Measurements from ENCODE around the gene TSPAN3.

Gene TSPAN3

GRCh38 chr15:77059786-77060361 is 11.0 kb downstream of the TSPAN3 start:
- DNase-seq (ENCODE audit: low read depth in 1 of 2, low spot score in 1 of 2): no peak
- no peak for TF ChIP-seq JUND (IDR thresholded peaks at IDR 0.05; ENCODE audit: low read depth)
- in situ Hi-C loops (cut with HindIII; ENCODE audit: low pct_unique_long_range_greater_than_20kb, low sequenced_read_pairs): no loop called here

- in situ Hi-C loops (cut with HindIII; ENCODE audit: low pct_unique_long_range_greater_than_20kb, low sequenced_read_pairs): no loop called here
- TF ChIP-seq JUND (IDR thresholded peaks at IDR 0.05; ENCODE audit: low read depth): no peak
- no peak for DNase-seq (ENCODE audit: low read depth in 1 of 2, low spot score in 1 of 2)
These were observed 12.4 kb downstream of the TSPAN3 start for GRCh38 chr15:77058468-77058867.

- in situ Hi-C loops (cut with HindIII; ENCODE audit: low pct_unique_long_range_greater_than_20kb, low sequenced_read_pairs): no loop called here
- no peak for DNase-seq (ENCODE audit: low read depth in 1 of 2, low spot score in 1 of 2)
- TF ChIP-seq JUND (IDR thresholded peaks at IDR 0.05; ENCODE audit: low read depth): no peak
These were observed 13.2 kb downstream of the TSPAN3 start for GRCh38 chr15:77057685-77058084.

- in situ Hi-C loops (cut with HindIII; ENCODE audit: low pct_unique_long_range_greater_than_20kb, low sequenced_read_pairs): no loop called here
- no peak for DNase-seq (ENCODE audit: low read depth in 1 of 2, low spot score in 1 of 2)
- no peak for TF ChIP-seq JUND (IDR thresholded peaks at IDR 0.05; ENCODE audit: low read depth)
These were observed 13.8 kb downstream of the TSPAN3 start for GRCh38 chr15:77057072-77057471.

GRCh38 chr15:77053709-77054108 is 17.2 kb downstream of the TSPAN3 start:
- DNase-seq (ENCODE audit: low read depth in 1 of 2, low spot score in 1 of 2): no peak
- in situ Hi-C loops (cut with HindIII; ENCODE audit: low pct_unique_long_range_greater_than_20kb, low sequenced_read_pairs): no loop called here
- TF ChIP-seq JUND (IDR thresholded peaks at IDR 0.05; ENCODE audit: low read depth): no peak

- TF ChIP-seq JUND (IDR thresholded peaks at IDR 0.05; ENCODE audit: low read depth): no peak
- no peak for DNase-seq (ENCODE audit: low read depth in 1 of 2, low spot score in 1 of 2)
- in situ Hi-C loops (cut with HindIII; ENCODE audit: low pct_unique_long_range_greater_than_20kb, low sequenced_read_pairs): no loop called here
These were observed 18.4 kb downstream of the TSPAN3 start for GRCh38 chr15:77052556-77052955.

- in situ Hi-C loops (cut with HindIII; ENCODE audit: low pct_unique_long_range_greater_than_20kb, low sequenced_read_pairs): no loop called here
- DNase-seq (ENCODE audit: low read depth in 1 of 2, low spot score in 1 of 2): no peak
- TF ChIP-seq JUND (IDR thresholded peaks at IDR 0.05; ENCODE audit: low read depth): no peak
These were observed 22.6 kb downstream of the TSPAN3 start for GRCh38 chr15:77048135-77048876.

GRCh38 chr15:77046704-77047412 is 24.1 kb downstream of the TSPAN3 start:
- TF ChIP-seq JUND (IDR thresholded peaks at IDR 0.05; ENCODE audit: low read depth): no peak
- in situ Hi-C loops (cut with HindIII; ENCODE audit: low pct_unique_long_range_greater_than_20kb, low sequenced_read_pairs): no loop called here
- DNase-seq (ENCODE audit: low read depth in 1 of 2, low spot score in 1 of 2): no peak

GRCh38 chr15:77045985-77046384 is 24.9 kb downstream of the TSPAN3 start:
- DNase-seq (ENCODE audit: low read depth in 1 of 2, low spot score in 1 of 2): no peak
- in situ Hi-C loops (cut with HindIII; ENCODE audit: low pct_unique_long_range_greater_than_20kb, low sequenced_read_pairs): no loop called here
- TF ChIP-seq JUND (IDR thresholded peaks at IDR 0.05; ENCODE audit: low read depth): no peak

GRCh38 chr15:77044228-77045042 is 26.5 kb downstream of the TSPAN3 start:
- DNase-seq (ENCODE audit: low read depth in 1 of 2, low spot score in 1 of 2): no peak
- in situ Hi-C loops (cut with HindIII; ENCODE audit: low pct_unique_long_range_greater_than_20kb, low sequenced_read_pairs): no loop called here
- TF ChIP-seq JUND (IDR thresholded peaks at IDR 0.05; ENCODE audit: low read depth): no peak

GRCh38 chr15:77042955-77043920 is 27.7 kb downstream of the TSPAN3 start:
- TF ChIP-seq JUND (IDR thresholded peaks at IDR 0.05; ENCODE audit: low read depth): no peak
- in situ Hi-C loops (cut with HindIII; ENCODE audit: low pct_unique_long_range_greater_than_20kb, low sequenced_read_pairs): no loop called here
- DNase-seq (ENCODE audit: low read depth in 1 of 2, low spot score in 1 of 2): no peak

All from T47D (cell line).